ENCODE measurements around the gene PSMG4.

GRCh38 chr6:3296537-3296936 lies 37.8 kb downstream of the PSMG4 start:
- TF ChIP-seq POLR2A (IDR thresholded peaks at IDR 0.05; ENCODE audit: low read depth, low read length) (no peak), TAF1 (IDR thresholded peaks at IDR 0.05; ENCODE audit: low read depth, low read length) (no peak), POLR2AphosphoS5 (IDR thresholded peaks at IDR 0.05; ENCODE audit: low read depth, low read length) (no peak), POU2F2 (IDR thresholded peaks at IDR 0.05; ENCODE audit: low read depth, low read length) (no peak), PAX5 (IDR thresholded peaks at IDR 0.05; ENCODE audit: insufficient read depth, low read length, severe bottlenecking) (no peak)
